Astrocyte of the cerebellum (primary cell): ENCODE results near the gene PXDC1.
"Not testable (repeated sequence)": the region's sequence is repeated elsewhere in the genome, so short reads cannot be mapped to it uniquely, and the experiment has no call there.

Source experiments
- DNase-seq: peaks from one replicate; pipeline ENCODE4 v3.0.0-alpha.2; 2011; ENCODE audit warnings: low read depth
- H3K4me3 ChIP-seq: 2 replicates; pipeline ENCODE4 v1.5.1; 2011; ENCODE audit warnings: mild to moderate bottlenecking, low read depth, low read length, moderate library complexity
- CTCF ChIP-seq: IDR thresholded peaks from 2 replicates; pipeline ENCODE4 v1.5.1; 2012; ENCODE audit warnings: low read length, low read depth, moderate library complexity, mild to moderate bottlenecking; ENCODE audit errors: missing control alignments
- in situ Hi-C: cut with HindIII; loops from 2 replicates; pipeline ENCODE4 v1.10.0; 2017; ENCODE audit warnings: low sequenced_read_pairs

Gene PXDC1

DNA sequence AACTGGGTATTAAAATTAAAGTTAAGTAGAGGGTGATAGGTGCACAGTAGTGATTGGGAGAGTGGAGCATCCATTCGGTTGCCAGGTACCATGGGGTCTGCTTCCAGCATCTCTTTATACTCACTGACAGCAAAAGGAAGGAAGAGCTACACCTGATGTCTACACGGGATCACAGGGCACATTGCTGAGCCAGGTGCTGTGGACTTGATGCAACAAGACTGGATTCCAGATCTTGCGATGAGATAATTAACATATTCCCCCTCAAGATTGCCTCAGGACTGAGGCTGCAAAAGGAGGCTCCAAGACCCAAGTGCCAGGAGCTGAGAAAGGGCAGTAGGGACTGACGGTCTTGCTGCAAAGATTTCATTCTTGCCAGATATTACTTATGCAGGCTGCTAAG is 72.6 kb downstream of the PXDC1 start:
- TF ChIP-seq CTCF: no peak
- in situ Hi-C loops: no loop called here

GRCh38 chr6:3677751-3678150 is 73.8 kb downstream of the PXDC1 start:
- DNase-seq, H3K4me3 ChIP-seq, in situ Hi-C loops: not testable (repeated sequence)

More for the DNA sequence above, 72.6 kb downstream of the PXDC1 start:
- no peak for DNase-seq
- H3K4me3 ChIP-seq: no peak overlapping the region

DNA sequence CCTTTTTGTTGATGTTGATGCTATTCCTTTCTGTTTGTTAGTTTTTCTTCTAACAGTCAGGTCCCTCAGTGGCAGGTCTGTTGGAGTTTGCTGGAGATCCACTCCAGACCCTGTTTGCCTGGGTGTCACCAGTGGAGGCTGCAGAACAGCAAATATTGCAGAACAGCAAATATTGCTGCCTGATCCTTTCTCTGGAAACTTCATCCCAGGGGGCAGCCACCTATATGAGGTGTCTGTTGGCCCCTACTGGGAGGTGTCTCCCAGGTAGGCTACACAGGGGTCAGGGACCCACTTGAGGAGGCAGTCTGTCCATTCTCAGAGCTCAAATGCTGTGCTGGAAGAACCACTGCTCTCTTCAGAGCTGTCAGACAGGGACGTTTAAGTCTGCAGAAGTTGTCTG is 74.2 kb downstream of the PXDC1 start:
- H3K4me3 ChIP-seq, in situ Hi-C loops, DNase-seq: not testable (repeated sequence)
